UCSD-AML1 (cell line): ENCODE data around the gene KCNN3.
"Not testable (repeated sequence)": the region's sequence is repeated elsewhere in the genome, so short reads cannot be mapped to it uniquely, and the experiment has no call there.

Experiments used
- DNase-seq: peaks from one replicate; lab custom pipeline; 2025; ENCODE audit not compliant: unreplicated experiment; lab: John Stamatoyannopoulos, UW

KCNN3 gene

DNA sequence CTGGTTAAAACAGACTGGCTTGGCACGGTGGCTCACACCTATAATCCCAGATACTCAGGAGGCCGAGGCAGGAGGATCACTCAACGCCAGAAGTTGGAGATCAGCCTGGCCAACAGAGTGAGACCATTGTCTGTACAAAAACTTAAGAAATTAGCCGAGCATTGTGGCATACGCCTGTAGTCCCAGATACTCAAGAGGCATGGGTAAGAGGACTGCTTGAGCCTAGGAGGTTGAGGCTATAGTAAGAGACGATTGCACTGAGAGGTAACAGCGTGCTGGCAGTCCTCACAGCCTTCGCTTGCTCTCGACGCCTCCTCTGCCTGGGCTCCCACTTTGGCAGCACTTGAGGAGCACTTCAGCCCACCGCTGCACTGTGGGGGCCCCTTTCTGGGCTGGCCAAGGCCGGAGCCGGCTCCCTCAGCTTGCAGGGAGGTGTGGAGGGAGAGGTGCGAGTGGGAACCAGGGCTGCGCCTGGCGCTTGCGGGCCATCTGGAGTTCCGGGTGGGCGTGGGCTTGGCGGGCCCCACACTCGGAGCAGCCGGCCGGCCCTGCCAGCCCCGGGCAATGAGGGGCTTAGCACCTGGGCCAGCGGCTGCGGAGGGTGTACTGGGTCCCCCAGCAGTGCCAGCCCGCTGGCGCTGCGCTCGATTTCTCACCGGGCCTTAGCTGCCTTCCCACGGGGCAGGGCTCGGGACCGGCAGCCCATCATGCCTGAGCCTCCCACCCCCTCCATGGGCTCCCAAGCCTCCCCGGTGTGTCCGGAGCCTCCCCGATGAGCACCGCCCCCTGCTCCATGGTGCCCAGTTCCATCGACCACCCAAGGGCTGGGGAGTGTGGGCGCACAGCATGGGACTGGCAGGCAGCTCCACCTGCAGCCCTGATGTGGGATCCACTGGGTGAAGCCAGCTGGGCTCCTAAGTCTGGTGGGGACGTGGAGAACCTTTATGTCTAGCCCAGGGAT is 199.5 kb downstream of the KCNN3 start:
- not testable (repeated sequence) for DNase-seq

DNA sequence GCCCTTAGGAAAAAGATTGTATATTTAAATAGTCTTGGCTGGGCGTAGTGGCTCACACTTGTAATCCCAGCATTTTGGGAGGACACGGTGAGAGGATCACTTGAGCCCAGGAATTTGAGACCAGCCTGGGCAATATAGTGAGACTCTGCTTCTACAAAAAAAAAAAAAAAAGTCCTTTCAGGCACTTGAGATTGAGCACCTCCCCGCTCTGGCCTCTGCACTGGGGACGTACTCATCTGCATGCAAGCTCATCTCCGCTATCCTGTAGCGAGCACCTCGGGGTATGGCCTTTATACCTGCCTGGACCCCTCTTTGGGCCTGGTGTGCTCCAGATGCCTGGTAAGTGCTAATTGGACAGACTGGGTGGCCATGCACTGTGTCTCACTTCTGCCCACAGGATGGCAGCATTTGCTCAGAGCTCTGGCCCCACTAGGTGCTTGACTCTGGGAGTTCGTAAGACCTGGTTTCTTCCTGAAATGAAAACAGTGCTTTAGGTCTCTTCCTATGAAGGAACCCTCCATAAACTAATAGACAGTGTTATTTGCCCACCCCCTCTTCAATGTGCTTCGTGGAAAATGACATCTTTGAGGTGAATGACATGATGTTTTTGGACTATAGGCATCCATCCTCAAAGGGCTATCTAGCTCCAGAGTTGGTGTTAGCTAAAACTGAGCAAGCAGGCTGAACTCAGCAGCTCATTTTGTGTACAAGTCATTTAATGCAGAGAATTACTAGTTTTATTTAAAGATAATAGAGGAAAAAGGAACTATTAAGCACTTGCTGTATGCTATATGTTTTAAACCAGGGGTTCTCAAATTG is 200.4 kb downstream of the KCNN3 start:
- DNase-seq = peak; percentile 77

DNA sequence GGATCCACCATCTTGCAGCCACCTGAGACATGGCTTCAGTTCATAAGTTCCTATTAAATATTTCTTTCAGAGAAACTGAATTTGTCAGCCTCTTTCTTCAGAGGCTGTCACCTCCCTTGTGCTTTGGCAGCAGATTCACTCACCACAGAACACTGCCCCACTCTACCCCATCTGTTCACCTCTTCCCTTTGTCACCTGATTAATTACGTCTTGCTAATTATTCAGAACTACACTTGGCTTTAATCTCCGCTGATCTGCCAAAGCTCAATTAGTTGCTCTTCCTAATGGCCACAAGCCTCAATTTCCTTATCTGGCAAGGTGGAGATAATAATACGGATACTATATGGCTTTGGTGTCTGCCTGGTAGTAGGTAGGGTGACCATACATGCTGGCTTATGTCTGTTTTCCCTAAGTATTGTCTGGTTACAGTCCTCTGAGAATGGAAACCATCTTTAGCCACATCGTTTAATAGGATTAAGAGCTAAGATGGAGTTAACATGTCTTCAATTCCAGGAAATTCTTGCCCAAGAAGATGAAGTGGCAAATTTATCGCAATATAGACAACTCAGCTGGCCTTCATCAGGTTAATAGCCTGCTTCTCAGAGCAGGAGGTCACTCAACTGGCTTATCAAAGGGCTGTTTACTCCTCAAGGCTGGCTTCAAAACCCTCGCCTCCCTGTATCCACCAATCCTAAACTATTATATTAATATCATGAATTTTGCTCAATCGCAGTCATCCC is 203.9 kb downstream of the KCNN3 start:
- DNase-seq = no peak

DNA sequence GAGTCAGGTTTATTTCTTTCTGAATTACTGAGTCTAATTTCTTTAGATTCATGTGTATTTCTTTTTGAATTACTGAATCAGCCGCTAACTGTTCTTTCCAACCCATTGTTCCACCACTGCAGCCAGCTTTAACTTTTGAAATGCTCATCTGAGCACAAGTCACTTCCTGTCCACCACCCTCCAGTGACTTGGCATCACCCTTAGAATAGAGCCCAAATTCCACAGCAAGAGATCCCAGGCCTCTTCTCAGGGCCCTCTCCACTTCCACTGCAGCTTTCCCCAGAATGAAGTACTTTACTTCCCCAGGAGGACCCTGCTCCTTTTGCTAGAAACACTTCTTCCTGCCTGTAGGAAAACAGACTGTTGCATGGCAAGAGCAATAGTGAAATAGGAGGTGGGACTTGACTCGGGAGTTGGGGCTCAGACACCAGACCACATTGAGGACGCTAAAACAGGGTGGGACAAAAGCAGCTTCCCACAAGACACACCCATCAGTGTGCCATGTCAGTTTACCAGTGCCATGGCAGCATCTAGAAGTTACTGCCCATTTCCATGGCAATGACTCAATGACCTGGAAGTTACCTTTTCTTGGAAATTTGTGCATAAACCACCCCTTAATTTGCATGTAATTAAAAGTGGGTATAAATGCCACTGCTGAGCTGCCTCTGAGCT is 205.6 kb downstream of the KCNN3 start:
- DNase-seq = no peak

DNA sequence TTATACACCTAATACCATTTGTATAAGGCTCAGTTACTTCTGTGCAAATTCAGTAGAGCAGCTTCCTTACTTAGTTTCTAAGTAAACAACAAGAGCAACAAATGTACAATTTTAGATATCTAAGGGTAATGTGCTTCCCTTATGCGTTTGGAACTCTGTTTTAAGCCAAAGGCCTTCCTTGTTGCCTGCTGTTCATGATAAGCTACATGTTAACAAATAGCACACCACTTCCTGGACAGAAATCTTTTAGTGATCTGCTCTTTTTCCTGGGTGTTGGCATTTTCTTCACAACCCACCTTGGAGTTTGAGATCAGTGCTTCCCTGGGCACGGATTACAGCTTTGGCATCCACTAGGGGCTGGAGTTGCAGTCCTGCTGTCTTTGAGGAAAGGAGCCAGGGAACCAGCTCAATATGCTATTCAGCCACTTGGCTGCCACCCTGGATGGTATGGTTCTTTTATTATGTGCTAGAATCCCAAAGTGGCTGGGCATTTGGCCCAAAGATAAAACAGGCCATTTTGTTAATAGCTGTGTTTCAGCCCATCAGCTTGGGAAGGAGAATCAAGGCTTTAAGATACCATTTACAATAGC is 206.5 kb downstream of the KCNN3 start:
- DNase-seq = peak; percentile 18

DNA sequence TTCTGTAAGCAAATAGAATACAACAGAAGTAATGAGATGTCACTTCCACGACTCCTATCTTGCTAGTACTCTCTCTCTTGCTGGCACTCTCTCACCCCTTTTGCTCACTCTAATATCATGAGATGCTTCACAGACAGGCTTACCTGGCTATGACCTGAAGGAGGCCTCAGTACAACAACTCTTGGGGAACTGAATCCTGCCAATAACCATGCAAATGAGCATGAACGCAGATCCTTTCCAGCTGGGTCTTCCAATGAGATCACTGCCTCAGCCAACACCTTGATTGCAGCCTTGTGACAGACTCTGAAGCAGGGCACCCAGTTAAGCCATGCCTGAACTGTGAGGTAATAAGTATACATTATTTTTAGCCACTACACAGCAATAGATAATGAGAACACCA is 209.0 kb downstream of the KCNN3 start:
- DNase-seq = no peak

DNA sequence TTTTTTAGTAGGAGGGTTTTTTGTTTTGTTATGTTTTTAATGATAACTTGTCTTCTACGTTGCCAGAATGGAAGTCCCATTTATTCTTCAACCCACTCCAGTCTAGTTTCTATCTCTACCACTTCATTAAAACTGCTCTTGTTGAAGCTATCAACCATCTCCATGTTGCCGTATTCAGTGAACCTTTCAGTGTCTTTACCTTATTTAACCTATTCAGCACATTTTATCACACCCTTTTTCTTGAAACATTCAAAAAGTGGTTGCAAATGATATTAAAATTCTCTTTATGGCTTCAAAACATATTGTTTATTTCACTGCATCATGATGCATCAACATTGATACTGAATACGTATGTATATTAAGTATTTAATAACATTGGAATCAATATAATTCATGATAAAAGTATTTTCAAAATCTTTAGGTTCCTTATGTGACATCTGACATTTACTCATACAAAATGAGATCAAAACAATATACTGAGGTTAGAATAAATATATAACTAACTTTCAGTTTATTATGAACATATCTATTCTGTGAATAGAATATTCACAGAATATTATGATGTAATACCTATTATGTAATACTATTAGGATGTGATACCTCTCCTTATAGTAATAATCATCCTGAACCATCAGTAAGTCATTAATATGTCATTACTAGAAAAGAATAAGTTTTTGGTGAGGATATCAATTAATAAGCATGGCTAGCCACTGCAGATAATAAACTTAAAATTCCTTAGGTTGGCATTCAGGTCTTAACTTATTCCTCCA is 210.1 kb downstream of the KCNN3 start:
- no peak for DNase-seq

DNA sequence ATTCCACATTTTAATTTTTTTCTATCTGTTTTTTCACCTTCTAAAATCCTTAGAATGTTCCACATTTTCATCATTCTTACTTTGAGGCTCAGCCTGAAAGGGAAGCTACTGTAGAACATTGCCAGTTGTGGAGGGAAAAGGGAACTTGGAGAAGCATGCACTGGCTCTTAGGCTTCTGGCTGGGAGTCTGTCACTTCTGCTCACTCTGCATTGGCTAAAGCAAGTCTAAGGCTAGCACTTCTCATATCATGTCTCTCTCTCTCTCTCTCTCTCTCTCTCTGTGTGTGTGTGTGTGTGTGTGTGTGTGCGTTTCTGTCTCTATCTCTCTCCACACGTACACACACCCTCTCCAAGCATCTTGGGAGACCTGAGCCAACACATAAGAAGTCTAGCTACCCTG is 212.5 kb downstream of the KCNN3 start:
- DNase-seq = peak; percentile 19

DNA sequence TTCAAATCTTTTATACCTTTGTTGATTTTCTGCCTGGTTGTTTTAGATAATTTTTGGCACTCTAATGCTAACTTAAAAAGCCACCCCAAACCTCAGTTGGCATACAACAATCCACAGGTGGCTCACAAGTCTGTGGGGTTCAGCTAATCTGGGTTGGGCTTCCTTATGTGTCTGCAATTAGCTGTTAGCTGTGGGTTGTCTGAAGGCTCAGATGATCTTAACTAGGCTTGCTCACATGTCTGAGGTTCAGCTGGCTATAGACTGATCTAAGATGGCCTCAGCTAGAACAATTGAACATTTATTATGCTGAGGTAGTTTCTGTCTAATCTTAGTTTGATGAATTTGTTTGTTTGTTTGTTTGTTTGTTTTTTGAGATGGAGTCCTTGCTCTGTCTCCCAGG is 217.2 kb downstream of the KCNN3 start:
- DNase-seq = no peak
